K562 (cell line): ENCODE measurements around the gene MAGI3.

Experiments used
- ATF1 ChIP-seq, 2 experiments: fragments of 450-650 bp in 1 of 2; IDR thresholded peaks; 2 replicates each; pipeline ENCODE4 v1.6.1; 2016; ENCODE audit warnings: missing compliant biosample characterization in 1 of 2, missing genetic modification characterization in 1 of 2
- CEBPB ChIP-seq: fragments of 450-650 bp; IDR thresholded peaks from 2 replicates; pipeline ENCODE4 v1.6.1; 2016; ENCODE audit warnings: missing genetic modification characterization, missing compliant biosample characterization
- CTCF ChIP-seq, 3 experiments: IDR thresholded peaks in 2 of 3; conservative IDR thresholded peaks in 1 of 3; 2 replicates each; pipeline ENCODE4 v1.5.1; 2011 to 2012; ENCODE audit warnings: low read length in 3 of 3, mild to moderate bottlenecking in 3 of 3, control low read depth in 2 of 3, improper control_type of control experiment in 1 of 3, inconsistent platforms in 1 of 3, low read depth in 1 of 3, mixed read lengths in 1 of 3, moderate library complexity in 1 of 3; ENCODE audit not compliant: insufficient read depth in 2 of 3
- HDGF ChIP-seq: fragments of 450-650 bp; IDR thresholded peaks from 2 replicates; pipeline ENCODE4 v1.6.1; 2016
- KAT7 ChIP-seq: sonication (generic); formaldehyde crosslinking; IDR thresholded peaks from 2 replicates; pipeline ENCODE4 v1.8.0; 2022; ENCODE audit warnings: missing genetic modification reagents, mild to moderate bottlenecking, borderline replicate concordance
- TRIM28 ChIP-seq: fragments of 450-650 bp; IDR thresholded peaks from 2 replicates; pipeline ENCODE4 v1.6.1; 2017
- TF ChIP-seq, protein P1 (sequence below): fragments of 250-450 bp; sonication (Bioruptor Pico); IDR thresholded peaks from 2 replicates; pipeline ENCODE4 v1.5.0; 2020; ENCODE audit warnings: mild to moderate bottlenecking

DNA sequence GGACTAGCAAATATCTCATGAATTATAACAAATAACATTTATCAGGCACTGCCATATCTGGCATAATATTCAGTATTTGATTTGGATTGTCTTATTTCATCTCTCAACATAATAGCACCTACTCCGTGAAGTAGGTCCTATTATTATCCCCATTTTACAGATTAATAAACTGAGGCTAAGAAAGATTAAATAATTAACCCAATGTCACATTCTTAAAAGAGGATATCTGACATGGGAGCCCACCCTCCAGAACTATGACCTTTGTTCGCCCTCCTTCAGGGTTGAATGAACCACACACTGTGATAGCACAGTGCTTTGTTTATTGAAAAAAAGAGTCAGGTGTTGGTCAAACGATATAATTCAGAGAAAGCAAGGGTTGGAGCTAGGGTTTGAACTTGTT is 19.4 kb upstream of the MAGI3 start:
- TF ChIP-seq CTCF (IDR thresholded peaks at IDR 0.05 in 2 of 3, conservative IDR thresholded peaks at IDR 0.05 in 1 of 3; ENCODE audit: insufficient read depth in 2 of 3, low read depth in 1 of 3, low read length in 3 of 3): no peak
- no peak for TF ChIP-seq TRIM28
- TF ChIP-seq HDGF: no peak
- TF ChIP-seq KAT7 (CRISPR knock-in tag): no peak
- no peak for TF ChIP-seq ATF1 (CRISPR knock-in tag; IDR thresholded peaks at IDR 0.05)
- TF ChIP-seq ATF1 (tag; IDR thresholded peaks at IDR 0.05): no peak
- no peak for TF ChIP-seq CEBPB (tag)
- TF ChIP-seq, protein P1, sequence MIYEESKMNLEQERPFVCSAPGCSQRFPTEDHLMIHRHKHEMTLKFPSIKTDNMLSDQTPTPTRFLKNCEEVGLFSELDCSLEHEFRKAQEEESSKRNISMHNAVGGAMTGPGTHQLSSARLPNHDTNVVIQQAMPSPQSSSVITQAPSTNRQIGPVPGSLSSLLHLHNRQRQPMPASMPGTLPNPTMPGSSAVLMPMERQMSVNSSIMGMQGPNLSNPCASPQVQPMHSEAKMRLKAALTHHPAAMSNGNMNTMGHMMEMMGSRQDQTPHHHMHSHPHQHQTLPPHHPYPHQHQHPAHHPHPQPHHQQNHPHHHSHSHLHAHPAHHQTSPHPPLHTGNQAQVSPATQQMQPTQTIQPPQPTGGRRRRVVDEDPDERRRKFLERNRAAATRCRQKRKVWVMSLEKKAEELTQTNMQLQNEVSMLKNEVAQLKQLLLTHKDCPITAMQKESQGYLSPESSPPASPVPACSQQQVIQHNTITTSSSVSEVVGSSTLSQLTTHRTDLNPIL: no peak
